Activated CD4-positive, alpha-beta T cell treated with anti-CD3 and anti-CD28 coated beads, Interleukin-2, amount 10 ng/mL, durations not matched to agents 24 days and 14 days (primary cell): ENCODE measurements around the gene ATXN2. TPM values are rescaled to one million over a fixed set of nuclear protein-coding genes. Genes with fewer than 3 reads are reported as not detected.

Source experiments
- DNase-seq: peaks from one replicate; pipeline ENCODE4 v3.0.0; 2022
- H3K27ac Mint-ChIP-seq: one replicate; pipeline ENCODE4 v1.8.0; 2022; ENCODE audit warnings: mild to moderate bottlenecking, mixed read lengths
- H3K27me3 Mint-ChIP-seq: one replicate; pipeline ENCODE4 v1.8.0; 2022; ENCODE audit warnings: mixed read lengths
- H3K36me3 Mint-ChIP-seq: one replicate; pipeline ENCODE4 v1.8.0; 2022; ENCODE audit warnings: low read depth, mild to moderate bottlenecking, mixed read lengths
- H3K4me1 Mint-ChIP-seq: one replicate; pipeline ENCODE4 v1.8.0; 2021; ENCODE audit warnings: mixed read lengths
- H3K4me3 Mint-ChIP-seq: one replicate; pipeline ENCODE4 v1.8.0; 2022; ENCODE audit warnings: mild to moderate bottlenecking, moderate library complexity, mixed read lengths
- H3K9me3 Mint-ChIP-seq: one replicate; pipeline ENCODE4 v1.8.0; 2021; ENCODE audit warnings: mixed read lengths
- intact Hi-C: fragments of 100-400 bp; cut with micrococcal nuclease; formaldehyde crosslinking; loops from one replicate; pipeline ENCODE4 v1.15.1; 2023
- total RNA-seq: library from RNA; stranded (reverse); gene quantifications from 2 replicates; pipeline ENCODE4 v1.2.3, GENCODE V29; 2022

ATXN2 gene
- total RNA-seq, 1 donor from 2014 or later = 53.0 TPM

DNA sequence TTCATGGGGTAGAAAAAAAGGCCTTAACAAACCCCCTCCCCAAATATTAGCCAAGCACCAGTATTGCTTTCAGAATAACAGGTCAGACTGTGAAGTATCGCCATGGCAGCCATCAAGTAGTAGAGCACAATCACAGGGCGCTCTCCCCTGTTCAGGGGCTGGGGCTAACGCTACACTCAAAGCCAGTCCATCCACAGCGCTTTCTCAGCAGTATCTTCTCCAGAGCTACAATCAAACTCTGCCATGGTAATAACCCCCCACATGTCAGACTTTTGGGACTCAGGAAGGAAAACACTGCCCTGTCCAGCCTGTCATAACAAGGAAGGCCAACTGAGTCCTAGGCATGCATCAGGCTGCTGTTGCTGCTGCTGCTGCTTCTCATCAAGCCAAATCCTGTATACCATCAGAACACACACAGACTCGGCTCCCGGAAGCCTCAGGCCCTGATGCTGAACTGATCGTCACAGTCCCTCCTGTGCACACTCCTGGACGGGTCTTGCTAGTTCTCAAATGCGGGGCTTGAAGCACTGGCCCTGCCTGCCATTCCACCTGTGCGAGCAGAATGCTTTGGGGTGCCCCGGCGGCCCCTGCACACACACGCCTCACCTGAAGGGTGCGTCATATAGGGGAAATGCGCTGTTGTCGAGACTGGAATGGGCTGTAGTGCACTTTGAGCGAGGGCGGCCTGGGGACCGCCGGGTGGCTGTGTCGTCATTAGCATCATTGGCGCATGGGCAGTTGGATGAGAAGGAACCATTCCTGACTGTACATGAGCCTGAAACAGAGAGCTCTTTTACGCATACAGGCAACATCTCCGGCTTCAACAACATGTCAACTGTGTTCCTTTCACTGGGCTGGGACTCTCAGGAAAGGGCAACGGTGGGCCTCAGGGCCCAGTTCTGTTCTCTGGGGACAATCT is 145.8 kb downstream of the ATXN2 start:
- no peaks in the 10 kb centered on the region for H3K27me3 Mint-ChIP-seq
- intact Hi-C loops = no loop called here
- H3K4me1 Mint-ChIP-seq = peaks cover 35% of the 10 kb centered on the region
- H3K4me3 Mint-ChIP-seq = no peak overlapping the region
- peaks cover 61% of the 10 kb centered on the region for H3K36me3 Mint-ChIP-seq
- no peak overlapping the region for H3K27ac Mint-ChIP-seq
- no peaks in the 10 kb centered on the region for H3K9me3 Mint-ChIP-seq
- peak; percentile 56 for DNase-seq

DNA sequence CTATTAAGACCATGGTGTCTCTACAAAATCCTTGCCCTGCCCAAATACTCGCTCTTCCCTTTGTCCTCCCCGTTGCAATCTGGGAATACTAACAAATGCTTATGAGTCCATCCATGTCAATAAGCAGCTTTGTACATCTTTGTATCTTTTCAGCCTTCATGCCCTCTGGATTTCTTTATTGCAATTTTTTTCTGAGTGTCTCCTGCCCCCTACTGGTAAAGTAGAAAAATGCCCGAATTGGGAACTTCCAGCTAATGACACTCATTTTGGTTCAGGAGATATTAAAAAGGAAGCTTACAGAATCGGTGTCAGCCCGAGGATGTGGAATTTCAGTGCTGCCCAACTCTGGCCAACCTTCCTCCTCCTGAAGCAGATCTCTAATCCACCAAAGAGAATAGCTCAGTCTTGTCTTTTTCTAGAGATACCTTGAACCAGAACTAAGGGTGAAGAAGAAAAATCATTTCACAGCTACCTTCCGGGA is 147.4 kb downstream of the ATXN2 start:
- no peaks in the 10 kb centered on the region for H3K27me3 Mint-ChIP-seq
- intact Hi-C loops = loop anchor here (1.0 to 2.0 kb wide), 3 partner anchors 48 to 77 kb away; no protein-coding TSS in a partner anchor
- DNase-seq = peak; percentile 83
- no peak overlapping the region for H3K4me3 Mint-ChIP-seq
- no peaks in the 10 kb centered on the region for H3K9me3 Mint-ChIP-seq
- peak overlapping the region; percentile 12 for H3K27ac Mint-ChIP-seq
- H3K4me1 Mint-ChIP-seq = peaks cover 42% of the 10 kb centered on the region
- H3K36me3 Mint-ChIP-seq = peaks cover 67% of the 10 kb centered on the region

DNA sequence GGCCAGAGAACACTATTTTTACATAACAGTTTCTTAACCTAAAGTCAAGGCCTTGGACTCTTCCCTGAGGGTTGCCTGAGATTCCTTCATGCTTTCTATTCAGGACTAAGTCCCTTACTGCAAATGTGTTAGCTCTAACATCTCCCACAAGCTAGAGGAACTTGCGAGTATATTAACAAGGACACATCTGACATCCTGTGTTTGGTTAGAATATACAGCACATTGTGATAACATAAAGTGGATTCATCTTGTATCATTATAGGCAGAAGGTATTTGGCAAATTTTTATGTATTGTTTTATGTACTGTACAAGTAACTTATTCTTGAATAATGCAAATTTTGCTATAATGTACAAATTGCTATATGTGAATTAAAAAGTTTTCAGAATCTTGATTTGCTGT is 147.9 kb downstream of the ATXN2 start:
- intact Hi-C loops = loop anchor here (1.0 to 2.0 kb wide), 3 partner anchors 48 to 78 kb away; no protein-coding TSS in a partner anchor
- Mint-ChIP-seq H3K27ac (no peak overlapping the region), H3K36me3 (peaks cover 71% of the 10 kb centered on the region), H3K4me3 (no peak overlapping the region), H3K9me3 (no peaks in the 10 kb centered on the region), H3K4me1 (peaks cover 45% of the 10 kb centered on the region), H3K27me3 (no peaks in the 10 kb centered on the region)
- DNase-seq = no peak

DNA sequence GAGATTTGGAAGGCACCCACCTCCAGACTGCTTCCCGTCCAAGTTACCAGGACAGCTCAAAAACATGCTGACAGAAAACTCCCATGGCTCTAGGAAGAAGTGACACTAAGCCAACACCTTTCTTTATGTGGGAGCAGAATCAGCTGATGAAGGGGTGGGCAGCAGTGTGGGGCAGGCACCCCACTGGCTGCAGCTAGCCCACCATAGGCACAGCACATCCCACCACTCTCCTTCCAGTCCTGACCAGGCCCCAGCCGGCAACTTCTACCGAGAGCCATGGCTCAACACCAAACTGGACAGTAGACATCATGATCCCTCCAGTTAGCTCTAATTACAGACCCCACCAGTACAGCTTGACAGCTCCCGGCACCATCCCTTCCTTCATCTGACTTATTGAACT is 148.4 kb downstream of the ATXN2 start:
- Mint-ChIP-seq H3K36me3 (peaks cover 70% of the 10 kb centered on the region), H3K4me3 (peak overlapping the region; percentile 18), H3K9me3 (no peaks in the 10 kb centered on the region), H3K4me1 (peaks cover 51% of the 10 kb centered on the region), H3K27me3 (no peaks in the 10 kb centered on the region), H3K27ac (peak overlapping the region; percentile 66)
- DNase-seq = peak; percentile 48
- intact Hi-C loops = loop anchor here (1.0 to 2.0 kb wide), 3 partner anchors 47 to 78 kb away; no protein-coding TSS in a partner anchor

DNA sequence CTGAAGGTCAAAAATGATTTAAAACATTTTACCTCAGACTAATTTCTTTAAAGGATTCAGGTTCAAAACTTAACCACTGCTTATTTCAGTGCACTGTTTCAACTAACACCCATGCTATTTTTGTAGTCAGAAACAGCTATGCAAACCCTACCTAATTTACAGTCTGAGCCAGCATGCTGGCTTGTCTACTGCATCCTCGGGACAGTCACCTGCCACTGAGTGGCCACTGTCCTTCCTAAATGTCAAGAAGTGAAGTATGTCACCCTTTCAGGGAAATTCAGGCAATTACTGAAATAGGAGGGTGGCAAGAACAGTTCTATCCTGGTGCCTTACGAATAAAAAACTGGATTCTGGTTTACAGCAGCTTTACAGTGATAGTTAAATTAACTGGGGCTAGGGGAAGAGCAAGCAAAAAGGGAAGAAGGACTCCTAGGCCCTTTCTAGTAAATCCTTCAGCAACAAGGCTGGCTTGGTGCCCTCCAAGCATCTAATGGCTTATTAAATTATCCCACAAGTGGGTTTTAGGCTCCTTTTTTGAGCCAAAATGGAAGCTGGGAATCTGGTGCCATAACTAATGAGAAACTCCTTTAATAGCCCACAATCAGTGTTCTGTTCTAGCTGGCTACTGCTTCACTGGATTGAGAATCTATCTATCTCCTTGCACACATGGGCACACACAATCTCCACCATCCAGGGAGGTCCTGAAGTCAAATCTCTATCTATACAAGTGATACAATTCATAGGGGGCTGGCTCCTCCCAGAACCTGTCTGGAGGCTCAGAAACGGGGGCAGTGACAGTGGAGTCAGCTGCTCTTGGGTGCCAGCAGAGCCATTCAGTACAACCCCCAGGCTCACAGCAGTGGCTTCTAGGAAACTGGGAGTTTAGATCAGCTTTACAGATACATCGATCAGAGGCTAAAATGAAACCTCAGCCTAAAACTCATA is 150.0 kb downstream of the ATXN2 start:
- peak; percentile 63 for DNase-seq
- intact Hi-C loops = no loop called here
- Mint-ChIP-seq H3K4me3 (peak overlapping the region; percentile 34), H3K36me3 (peaks cover 70% of the 10 kb centered on the region), H3K4me1 (peaks cover 62% of the 10 kb centered on the region), H3K9me3 (no peaks in the 10 kb centered on the region), H3K27me3 (no peaks in the 10 kb centered on the region), H3K27ac (peak overlapping the region; percentile 52)

DNA sequence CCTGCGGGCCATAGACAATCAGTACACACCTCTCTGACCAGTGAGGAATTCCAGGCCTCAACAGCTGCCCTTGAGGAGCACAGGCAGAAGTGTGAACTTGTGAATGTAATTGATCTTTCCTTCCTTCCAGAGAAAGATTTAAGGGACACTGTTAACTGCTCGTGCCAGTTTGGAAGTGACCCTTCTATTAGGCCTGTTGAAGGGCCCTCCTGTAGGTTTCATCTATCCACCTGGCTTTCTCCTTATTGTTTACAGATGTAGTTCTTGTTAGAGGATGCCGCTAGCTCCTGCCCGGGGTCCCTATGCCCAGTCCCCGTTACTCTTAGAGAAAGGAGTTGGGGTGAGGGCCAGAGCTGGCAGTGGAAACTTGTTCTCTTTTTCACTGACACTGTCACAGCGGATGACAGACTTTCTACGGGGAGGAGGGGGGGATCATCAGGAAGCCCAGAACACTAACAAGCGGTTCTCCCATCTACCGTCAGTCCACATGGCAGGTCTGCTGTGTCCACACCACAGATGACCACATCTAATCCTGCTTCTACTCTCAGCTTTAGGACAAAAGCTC is 150.8 kb downstream of the ATXN2 start:
- H3K36me3 Mint-ChIP-seq = peaks cover 70% of the 10 kb centered on the region

DNA sequence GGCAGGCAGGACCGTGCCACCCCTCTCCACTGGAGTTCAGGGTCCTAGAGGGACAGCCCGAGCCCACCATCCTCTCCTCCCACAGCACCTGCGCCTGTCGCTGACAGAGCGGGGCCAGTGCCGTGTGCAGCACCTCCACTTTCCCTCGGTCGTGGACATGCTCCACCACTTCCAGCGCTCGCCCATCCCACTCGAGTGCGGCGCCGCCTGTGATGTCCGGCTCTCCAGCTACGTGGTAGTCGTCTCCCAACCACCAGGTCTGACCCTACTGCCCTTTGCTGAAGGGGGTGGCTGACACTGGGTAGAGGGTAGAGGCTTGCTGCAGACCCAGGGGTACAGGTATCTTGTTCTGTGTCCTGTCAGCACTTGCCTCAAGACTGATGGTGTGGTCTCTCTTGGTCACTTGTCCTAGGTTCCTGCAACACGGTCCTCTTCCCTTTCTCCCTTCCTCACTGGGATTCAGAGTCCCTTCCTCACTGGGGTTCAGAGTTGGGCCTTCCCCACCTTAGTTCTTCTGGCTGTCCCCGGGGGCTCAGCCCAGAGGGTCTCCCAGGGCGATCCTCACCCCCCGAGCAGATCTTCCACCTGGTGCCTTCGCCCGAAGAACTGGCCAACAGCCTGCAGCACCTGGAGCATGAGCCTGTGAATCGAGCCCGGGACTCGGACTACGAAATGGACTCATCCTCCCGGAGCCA is 151.4 kb downstream of the ATXN2 start:
- intact Hi-C loops = no loop called here
- Mint-ChIP-seq H3K4me1 (peaks cover 76% of the 10 kb centered on the region), H3K9me3 (no peaks in the 10 kb centered on the region), H3K36me3 (peaks cover 70% of the 10 kb centered on the region), H3K27ac (peak overlapping the region; percentile 53), H3K4me3 (no peak overlapping the region), H3K27me3 (no peaks in the 10 kb centered on the region)
- peak; percentile 55 for DNase-seq

More for the DNA sequence above, 150.8 kb downstream of the ATXN2 start:
- DNase-seq = peak; percentile 54
- H3K4me1 Mint-ChIP-seq = peaks cover 69% of the 10 kb centered on the region
- intact Hi-C loops = no loop called here
- H3K27me3 Mint-ChIP-seq = no peaks in the 10 kb centered on the region
- no peak overlapping the region for H3K4me3 Mint-ChIP-seq
- no peaks in the 10 kb centered on the region for H3K9me3 Mint-ChIP-seq
- H3K27ac Mint-ChIP-seq = peak overlapping the region; percentile 53

DNA sequence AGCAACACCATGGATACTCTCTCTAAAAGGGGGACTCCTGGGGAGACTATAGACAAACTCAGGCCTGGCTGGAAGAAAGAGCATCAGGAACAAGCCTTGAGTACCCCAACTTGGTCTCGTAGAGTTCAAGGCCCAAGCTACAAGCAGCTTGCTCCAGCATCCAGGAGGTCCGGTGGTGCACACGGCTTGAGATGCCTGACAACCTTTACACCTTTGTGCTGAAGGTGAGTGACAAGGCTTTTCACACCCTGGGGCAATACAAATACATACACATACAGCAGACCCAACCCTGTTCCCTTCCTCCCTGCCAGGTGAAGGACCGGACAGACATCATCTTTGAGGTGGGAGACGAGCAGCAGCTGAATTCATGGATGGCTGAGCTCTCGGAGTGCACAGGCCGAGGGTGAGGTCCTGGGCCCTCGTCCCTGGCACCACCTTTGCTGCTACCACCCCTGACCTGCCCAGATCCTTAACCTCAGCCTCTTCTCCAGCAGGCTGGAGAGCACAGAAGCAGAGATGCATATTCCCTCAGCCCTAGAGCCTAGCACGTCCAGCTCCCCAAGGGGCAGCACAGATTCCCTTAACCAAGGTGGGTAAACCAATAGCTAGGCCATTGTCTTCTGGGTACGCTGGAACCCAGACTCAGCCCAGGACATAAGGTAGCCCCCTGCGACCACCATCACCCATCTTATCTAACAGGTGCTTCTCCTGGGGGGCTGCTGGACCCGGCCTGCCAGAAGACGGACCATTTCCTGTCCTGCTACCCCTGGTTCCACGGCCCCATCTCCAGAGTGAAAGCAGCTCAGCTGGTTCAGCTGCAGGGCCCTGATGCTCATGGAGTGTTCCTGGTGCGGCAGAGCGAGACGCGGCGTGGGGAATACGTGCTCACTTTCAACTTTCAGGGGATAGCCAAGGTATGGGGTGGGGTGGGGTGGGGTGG is 152.2 kb downstream of the ATXN2 start:
- Mint-ChIP-seq H3K4me3 (no peak overlapping the region), H3K9me3 (no peaks in the 10 kb centered on the region), H3K27ac (no peak overlapping the region), H3K36me3 (peaks cover 72% of the 10 kb centered on the region), H3K27me3 (no peaks in the 10 kb centered on the region), H3K4me1 (peaks cover 81% of the 10 kb centered on the region)
- peak; percentile 55 for DNase-seq
- intact Hi-C loops = no loop called here

DNA sequence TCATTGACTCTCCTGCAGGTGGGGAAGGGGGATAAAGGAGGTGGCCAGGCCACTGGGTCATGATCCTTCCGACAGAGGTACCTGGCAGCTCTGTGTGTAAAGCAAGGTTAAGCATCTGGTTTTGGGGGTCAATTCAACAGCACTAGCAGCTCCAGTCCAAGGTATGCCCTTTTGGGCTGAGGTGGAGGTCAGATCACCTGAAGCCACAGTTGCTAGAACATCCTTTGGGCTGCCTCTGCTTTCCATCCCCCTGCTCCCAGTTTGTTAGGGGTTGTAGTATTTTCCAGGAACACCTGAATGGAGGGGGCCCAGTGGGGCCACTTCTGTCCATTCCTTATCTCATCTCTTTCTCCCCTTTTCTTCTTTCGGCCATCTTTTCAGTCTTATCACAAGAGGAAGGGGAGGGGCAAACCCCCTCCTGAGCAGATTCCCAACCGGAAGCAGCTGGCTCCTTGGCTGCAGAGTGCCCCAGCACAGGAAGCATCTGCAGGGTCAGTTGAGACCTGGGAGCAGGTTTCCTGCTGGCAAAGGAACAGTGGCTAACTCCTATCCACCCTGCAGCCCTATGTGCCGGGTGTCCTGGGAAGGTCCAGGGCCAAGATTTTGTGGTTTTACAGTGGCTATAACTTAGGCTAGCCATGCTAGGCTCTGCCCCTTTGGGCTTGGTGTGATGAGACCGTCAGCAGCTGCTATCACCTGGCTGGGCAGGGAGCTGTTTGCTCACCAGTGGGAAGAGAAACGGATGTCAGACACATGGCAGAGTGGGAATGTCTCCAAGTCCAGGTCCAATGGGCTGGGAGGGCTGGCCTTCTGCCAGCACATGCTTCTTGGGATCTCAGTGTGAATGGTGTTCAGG is 153.2 kb downstream of the ATXN2 start:
- Mint-ChIP-seq H3K36me3 (peaks cover 66% of the 10 kb centered on the region), H3K27ac (peak overlapping the region; percentile 32), H3K4me3 (peak overlapping the region; percentile 51), H3K4me1 (peaks cover 82% of the 10 kb centered on the region), H3K9me3 (no peaks in the 10 kb centered on the region), H3K27me3 (no peaks in the 10 kb centered on the region)
- intact Hi-C loops = loop anchor here (1.0 kb wide), 3 partner anchors 16 to 49 kb away; no protein-coding TSS in a partner anchor
- DNase-seq = peak; percentile 57

DNA sequence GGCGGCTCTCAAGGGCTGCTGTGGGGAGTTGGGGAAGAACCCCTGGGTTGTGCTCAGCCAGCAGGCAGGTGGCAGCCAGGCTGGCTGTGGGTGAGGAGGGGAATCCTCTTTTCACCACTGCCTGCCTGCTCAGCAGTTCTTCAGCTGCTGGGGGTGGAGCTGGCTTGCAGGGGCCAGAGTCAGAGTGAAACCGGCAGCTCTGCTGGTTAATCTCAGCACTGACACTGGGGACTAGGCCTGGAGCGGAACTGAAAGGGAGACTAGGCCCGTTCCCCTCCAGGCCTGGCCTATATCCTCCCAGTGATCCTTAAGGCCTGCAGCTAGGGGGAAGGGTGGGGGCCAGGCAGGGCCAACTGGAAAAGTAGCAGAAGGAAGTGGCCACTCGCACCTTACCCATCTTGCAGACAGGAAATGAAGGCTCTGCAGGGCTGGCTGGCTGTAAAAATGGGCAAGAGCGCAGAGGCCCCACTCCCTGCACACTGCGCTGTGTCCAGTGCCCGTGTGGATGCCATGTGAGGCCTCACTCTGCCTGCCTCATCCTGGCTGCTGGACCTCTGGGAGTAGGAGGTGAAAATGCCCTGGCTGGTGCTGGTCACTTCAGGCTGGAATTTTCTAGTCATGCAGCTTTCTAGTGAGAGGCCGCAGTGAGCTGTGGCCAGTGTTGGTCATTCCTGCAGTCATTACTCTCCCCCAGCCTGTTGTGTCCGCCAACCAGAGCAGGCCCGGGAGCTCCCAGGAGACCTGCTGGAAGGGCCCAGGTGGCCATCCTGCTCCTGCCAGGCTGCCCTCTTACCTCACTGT is 154.0 kb downstream of the ATXN2 start:
- no peaks in the 10 kb centered on the region for H3K9me3 Mint-ChIP-seq
- intact Hi-C loops = loop anchor here (1.0 kb wide), 4 partner anchors 10 to 48 kb away; no protein-coding TSS in a partner anchor
- peak overlapping the region; percentile 88 for H3K27ac Mint-ChIP-seq
- peak; percentile 96 for DNase-seq
- H3K27me3 Mint-ChIP-seq = no peaks in the 10 kb centered on the region
- peaks cover 60% of the 10 kb centered on the region for H3K36me3 Mint-ChIP-seq
- H3K4me1 Mint-ChIP-seq = peaks cover 82% of the 10 kb centered on the region
- H3K4me3 Mint-ChIP-seq = peak overlapping the region; percentile 71
